ENCODE results near the gene NLRP8. TPM values are rescaled to one million over a fixed set of nuclear protein-coding genes. Genes with fewer than 3 reads are reported as not detected.
"Not testable (repeated sequence)": the region's sequence is repeated elsewhere in the genome, so short reads cannot be mapped to it uniquely, and the experiment has no call there.

The NLRP8 gene
- total RNA-seq, 1 experiment from 2014 or later = not detected

GRCh38 chr19:55913643-55914268, 33.9 kb upstream of the NLRP8 start:
- H3K27ac Mint-ChIP-seq (ENCODE audit: unreplicated experiment) = no peak overlapping the region
- H3K9me3 Mint-ChIP-seq (ENCODE audit: low read depth, unreplicated experiment) = peaks cover 17% of the 10 kb centered on the region
- CTCF ChIA-PET = interaction anchor here (1.0 kb wide), 1 partner anchor 420 kb away, joined by 7 read pairs; no protein-coding TSS in a partner anchor
- H3K4me3 Mint-ChIP-seq (ENCODE audit: low read depth, unreplicated experiment) = no peak overlapping the region
- intact Hi-C loops (cut with micrococcal nuclease; ENCODE audit: unreplicated experiment) = no loop called here
- no peaks in the 10 kb centered on the region for H3K4me1 Mint-ChIP-seq (ENCODE audit: low read depth, unreplicated experiment)
- H3K27me3 Mint-ChIP-seq (ENCODE audit: unreplicated experiment) = no peaks in the 10 kb centered on the region
- no TSS peak for BruUV-seq (replicated peaks)
- H3K36me3 Mint-ChIP-seq (ENCODE audit: insufficient read depth, unreplicated experiment) = no peaks in the 10 kb centered on the region
- peak; percentile 20 for DNase-seq
- TF ChIP-seq CTCF (IDR thresholded peaks at IDR 0.05; ENCODE audit: unreplicated experiment) = no peak

- H3K9me3 Mint-ChIP-seq (ENCODE audit: low read depth, unreplicated experiment) = peaks cover 8% of the 10 kb centered on the region
- no peak for DNase-seq
- H3K4me1 Mint-ChIP-seq (ENCODE audit: low read depth, unreplicated experiment) = no peaks in the 10 kb centered on the region
- no peak for TF ChIP-seq CTCF (IDR thresholded peaks at IDR 0.05; ENCODE audit: unreplicated experiment)
- H3K27me3 Mint-ChIP-seq (ENCODE audit: unreplicated experiment) = no peaks in the 10 kb centered on the region
- no TSS peak for BruUV-seq (replicated peaks)
- CTCF ChIA-PET = interaction anchor here (0.7 kb wide), 1 partner anchor 198 kb away, joined by 3 read pairs; no protein-coding TSS in a partner anchor
- intact Hi-C loops (cut with micrococcal nuclease; ENCODE audit: unreplicated experiment) = no loop called here
- no peaks in the 10 kb centered on the region for H3K36me3 Mint-ChIP-seq (ENCODE audit: insufficient read depth, unreplicated experiment)
- no peak overlapping the region for H3K4me3 Mint-ChIP-seq (ENCODE audit: low read depth, unreplicated experiment)
- no peak overlapping the region for H3K27ac Mint-ChIP-seq (ENCODE audit: unreplicated experiment)
Observed at GRCh38 chr19:55923556-55923955, 24.1 kb upstream of the NLRP8 start.

GRCh38 chr19:55927991-55928390, 19.6 kb upstream of the NLRP8 start:
- Mint-ChIP-seq H3K9me3 (ENCODE audit: low read depth, unreplicated experiment) (peaks cover 8% of the 10 kb centered on the region), H3K27me3 (ENCODE audit: unreplicated experiment) (no peaks in the 10 kb centered on the region), H3K4me3 (ENCODE audit: low read depth, unreplicated experiment) (no peak overlapping the region), H3K27ac (ENCODE audit: unreplicated experiment) (no peak overlapping the region), H3K4me1 (ENCODE audit: low read depth, unreplicated experiment) (no peaks in the 10 kb centered on the region), H3K36me3 (ENCODE audit: insufficient read depth, unreplicated experiment) (no peaks in the 10 kb centered on the region)
- no peak for DNase-seq
- no TSS peak for BruUV-seq (replicated peaks)
- TF ChIP-seq CTCF (IDR thresholded peaks at IDR 0.05; ENCODE audit: unreplicated experiment) = no peak
- intact Hi-C loops (cut with micrococcal nuclease; ENCODE audit: unreplicated experiment) = no loop called here
- CTCF ChIA-PET = no interaction called here

- H3K4me1 Mint-ChIP-seq (ENCODE audit: low read depth, unreplicated experiment); CTCF ChIA-PET; H3K36me3 Mint-ChIP-seq (ENCODE audit: insufficient read depth, unreplicated experiment); DNase-seq; intact Hi-C loops (cut with micrococcal nuclease; ENCODE audit: unreplicated experiment); H3K4me3 Mint-ChIP-seq (ENCODE audit: low read depth, unreplicated experiment); H3K27me3 Mint-ChIP-seq (ENCODE audit: unreplicated experiment); H3K27ac Mint-ChIP-seq (ENCODE audit: unreplicated experiment); BruUV-seq (replicated peaks): not testable (repeated sequence)
- peaks cover 12% of the 10 kb centered on the region for H3K9me3 Mint-ChIP-seq (ENCODE audit: low read depth, unreplicated experiment)
Observed at GRCh38 chr19:55929258-55929657, 18.4 kb upstream of the NLRP8 start.

- peaks cover 16% of the 10 kb centered on the region for H3K9me3 Mint-ChIP-seq (ENCODE audit: low read depth, unreplicated experiment)
- BruUV-seq (replicated peaks) = no TSS peak
- no peaks in the 10 kb centered on the region for H3K4me1 Mint-ChIP-seq (ENCODE audit: low read depth, unreplicated experiment)
- H3K36me3 Mint-ChIP-seq (ENCODE audit: insufficient read depth, unreplicated experiment) = no peaks in the 10 kb centered on the region
- H3K27ac Mint-ChIP-seq (ENCODE audit: unreplicated experiment) = no peak overlapping the region
- DNase-seq = no peak
- intact Hi-C loops (cut with micrococcal nuclease; ENCODE audit: unreplicated experiment) = no loop called here
- CTCF ChIA-PET = interaction anchor here (0.6 kb wide), 1 partner anchor 113 kb away, joined by 8 read pairs; no protein-coding TSS in a partner anchor
- no peaks in the 10 kb centered on the region for H3K27me3 Mint-ChIP-seq (ENCODE audit: unreplicated experiment)
- no peak for TF ChIP-seq CTCF (IDR thresholded peaks at IDR 0.05; ENCODE audit: unreplicated experiment)
- no peak overlapping the region for H3K4me3 Mint-ChIP-seq (ENCODE audit: low read depth, unreplicated experiment)
Observed at GRCh38 chr19:55930996-55931515, 16.6 kb upstream of the NLRP8 start.

Data from Calu3 (cell line).